ENCODE measurements around the gene ENGASE. TPM values are rescaled to one million over a fixed set of nuclear protein-coding genes. Genes with fewer than 3 reads are reported as not detected.
A peak's percentile ranks its signal among the peaks of the same experiment; 100 is the strongest.

Gene ENGASE
- total RNA-seq, 1 experiment from 2014 or later: 50.0 TPM

DNA sequence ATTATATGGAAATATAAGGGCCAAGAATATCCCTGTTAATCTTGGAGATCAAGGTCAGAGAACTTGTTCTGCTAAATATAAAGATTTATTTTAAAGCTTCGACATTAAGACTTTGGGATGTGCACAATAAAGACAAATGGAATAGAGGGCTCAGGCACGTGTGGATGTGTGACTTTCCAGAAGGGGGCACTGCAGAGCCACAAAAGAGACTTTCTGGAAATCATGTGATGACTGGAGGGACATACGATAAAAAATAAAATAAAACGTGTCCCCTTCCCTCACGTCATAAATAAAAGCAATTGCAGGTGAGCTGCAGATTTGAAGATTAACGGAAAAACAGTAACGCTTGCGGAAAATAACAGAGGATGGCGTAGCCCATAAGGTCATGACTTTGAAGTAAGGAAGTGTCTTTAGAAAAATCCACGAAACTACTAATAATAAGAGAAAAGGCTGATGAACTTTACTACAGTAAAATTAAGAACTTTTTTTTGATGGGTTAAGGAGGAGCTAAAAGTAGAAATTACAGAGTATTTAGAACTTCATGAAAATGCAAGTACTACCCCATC, 9.4 kb upstream of the ENGASE start:
- Histone ChIP-seq H3K4me1 (no peaks in the 10 kb centered on the region), H3K27me3 (replicated peaks; ENCODE audit: control insufficient read depth, insufficient read depth, low read length) (no peaks in the 10 kb centered on the region), H3K36me3 (ENCODE audit: control insufficient read depth, insufficient read depth, low read length) (no peaks in the 10 kb centered on the region), H3K4me3 (ENCODE audit: low read depth, low read length) (no peak overlapping the region), H3K9me3 (no peaks in the 10 kb centered on the region)
- peaks cover 2% of the 10 kb centered on the region for H3K4me1 Mint-ChIP-seq (ENCODE audit: low read depth, unreplicated experiment)
- DNase-seq: peak in 1 of 2 experiments; percentile 59
- intact Hi-C loops (cut with micrococcal nuclease; ENCODE audit: unreplicated experiment): loop anchor here (1.0 kb wide), 1 partner anchor 17 kb away; no protein-coding TSS in a partner anchor
- no peak overlapping the region for H3K27ac Mint-ChIP-seq (ENCODE audit: unreplicated experiment)
- TF ChIP-seq CTCF (IDR thresholded peaks at IDR 0.05; ENCODE audit: insufficient read depth in 1 of 2, low read depth in 1 of 2, low read length in 1 of 2, severe bottlenecking in 1 of 2, unreplicated experiment in 1 of 2): peak; percentile 60 to 64
- H3K27me3 Mint-ChIP-seq (ENCODE audit: insufficient read depth, unreplicated experiment): no peaks in the 10 kb centered on the region
- CTCF ChIA-PET: no interaction called here
- BruUV-seq (replicated peaks): no TSS peak
- H3K9me3 Mint-ChIP-seq (ENCODE audit: unreplicated experiment): no peaks in the 10 kb centered on the region
- H3K4me3 Mint-ChIP-seq (ENCODE audit: unreplicated experiment): no peak overlapping the region
- POLR2A ChIA-PET: no interaction called here
- no peaks in the 10 kb centered on the region for H3K36me3 Mint-ChIP-seq (ENCODE audit: insufficient read depth, unreplicated experiment)

- Mint-ChIP-seq H3K4me3 (ENCODE audit: unreplicated experiment) (no peak overlapping the region), H3K27me3 (ENCODE audit: insufficient read depth, unreplicated experiment) (no peaks in the 10 kb centered on the region), H3K36me3 (ENCODE audit: insufficient read depth, unreplicated experiment) (no peaks in the 10 kb centered on the region), H3K27ac (ENCODE audit: unreplicated experiment) (no peak overlapping the region), H3K4me1 (ENCODE audit: low read depth, unreplicated experiment) (peaks cover 6% of the 10 kb centered on the region), H3K9me3 (ENCODE audit: unreplicated experiment) (no peaks in the 10 kb centered on the region)
- H3K9me3 ChIP-seq: no peaks in the 10 kb centered on the region
- ChIA-PET POLR2A (no interaction called here), CTCF (interaction anchor here (0.7 to 1.1 kb wide), 2 partner anchors 20 to 730 kb away, joined by 4 read pairs; partner anchors contain the start of gene CBX8)
- no peak for DNase-seq
- H3K36me3 ChIP-seq (ENCODE audit: control insufficient read depth, insufficient read depth, low read length): no peaks in the 10 kb centered on the region
- no peak overlapping the region for H3K4me3 ChIP-seq (ENCODE audit: low read depth, low read length)
- intact Hi-C loops (cut with micrococcal nuclease; ENCODE audit: unreplicated experiment): no loop called here
- no peak for TF ChIP-seq CTCF (IDR thresholded peaks at IDR 0.05; ENCODE audit: insufficient read depth in 1 of 2, low read depth in 1 of 2, low read length in 1 of 2, severe bottlenecking in 1 of 2, unreplicated experiment in 1 of 2)
- H3K4me1 ChIP-seq: no peaks in the 10 kb centered on the region
- BruUV-seq (replicated peaks): no TSS peak
- no peaks in the 10 kb centered on the region for H3K27me3 ChIP-seq (replicated peaks; ENCODE audit: control insufficient read depth, insufficient read depth, low read length)
These were observed 7.7 kb upstream of the ENGASE start for GRCh38 chr17:79066963-79067362.

DNA sequence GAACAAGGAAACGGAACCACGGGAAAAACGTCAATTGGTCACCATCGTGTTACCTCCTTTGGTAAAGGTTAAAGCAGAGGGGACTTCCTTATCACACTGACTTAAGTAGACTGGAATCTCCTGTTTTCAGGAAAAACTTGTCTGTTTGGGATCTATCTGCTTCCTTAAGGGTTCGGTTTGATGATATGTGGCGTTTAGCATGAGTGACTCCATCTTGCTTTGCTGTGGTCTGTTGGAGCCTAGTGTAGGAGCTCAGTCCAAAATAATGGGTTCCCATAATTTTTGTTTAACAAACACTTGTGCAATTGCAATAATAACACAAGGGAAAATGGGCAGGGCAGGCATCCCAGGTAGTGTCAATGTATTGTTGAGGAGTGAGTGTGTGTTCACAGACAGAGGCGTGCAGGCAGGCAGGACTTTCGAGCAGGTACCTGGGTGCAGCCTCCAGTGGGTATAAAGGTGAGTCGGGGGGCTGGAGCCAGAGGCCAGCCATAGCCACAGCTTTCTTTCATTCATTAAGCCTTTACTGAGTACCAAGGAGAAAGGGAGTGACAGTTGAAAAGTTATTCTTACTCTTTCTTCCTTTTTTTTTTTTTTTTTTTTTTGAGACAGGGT, 4.3 kb upstream of the ENGASE start:
- Mint-ChIP-seq H3K36me3 (ENCODE audit: insufficient read depth, unreplicated experiment) (no peaks in the 10 kb centered on the region), H3K27me3 (ENCODE audit: insufficient read depth, unreplicated experiment) (no peaks in the 10 kb centered on the region), H3K4me1 (ENCODE audit: low read depth, unreplicated experiment) (peaks cover 17% of the 10 kb centered on the region), H3K9me3 (ENCODE audit: unreplicated experiment) (no peaks in the 10 kb centered on the region), H3K4me3 (ENCODE audit: unreplicated experiment) (no peak overlapping the region), H3K27ac (ENCODE audit: unreplicated experiment) (no peak overlapping the region)
- no peaks in the 10 kb centered on the region for H3K9me3 ChIP-seq
- ChIA-PET CTCF (interaction anchor here (0.9 kb wide), 1 partner anchor 25 kb away, joined by 4 read pairs; no protein-coding TSS in a partner anchor), POLR2A (no interaction called here)
- no peaks in the 10 kb centered on the region for H3K27me3 ChIP-seq (replicated peaks; ENCODE audit: control insufficient read depth, insufficient read depth, low read length)
- DNase-seq: no peak
- intact Hi-C loops (cut with micrococcal nuclease; ENCODE audit: unreplicated experiment): no loop called here
- H3K4me1 ChIP-seq: peaks cover 17% of the 10 kb centered on the region
- no TSS peak for BruUV-seq (replicated peaks)
- no peak for TF ChIP-seq CTCF (IDR thresholded peaks at IDR 0.05; ENCODE audit: insufficient read depth in 1 of 2, low read depth in 1 of 2, low read length in 1 of 2, severe bottlenecking in 1 of 2, unreplicated experiment in 1 of 2)
- no peaks in the 10 kb centered on the region for H3K36me3 ChIP-seq (ENCODE audit: control insufficient read depth, insufficient read depth, low read length)
- no peak overlapping the region for H3K4me3 ChIP-seq (ENCODE audit: low read depth, low read length)
